T47D (cell line): ENCODE results near the gene CSH2.
"Not testable (repeated sequence)": the region's sequence is repeated elsewhere in the genome, so short reads cannot be mapped to it uniquely, and the experiment has no call there.

ENCODE experiments used
- DNase-seq, 2 experiments: peaks; one replicate each; pipeline versions ENCODE4 v3.0.0 to v3.0.0-alpha.2; 2011 to 2012; ENCODE audit warnings: low read depth in 1 of 2, low spot score in 1 of 2
- JUND ChIP-seq: IDR thresholded peaks from 2 replicates; pipeline ENCODE4 v1.6.1; 2012; ENCODE audit warnings: low read depth
- in situ Hi-C: cut with HindIII; loops from 2 replicates; pipeline ENCODE4 v1.10.0; 2016; ENCODE audit warnings: low sequenced_read_pairs, low pct_unique_long_range_greater_than_20kb

The CSH2 gene

GRCh38 chr17:63911041-63911635, 37.7 kb upstream of the CSH2 start, which contains the start of gene CSHL1:
Gene CSHL1 (minus strand): TSS chr17:63911258. CDS start chr17:63911196, 62 bp downstream.
- DNase-seq = no peak
- in situ Hi-C loops = no loop called here
- no peak for TF ChIP-seq JUND

DNA sequence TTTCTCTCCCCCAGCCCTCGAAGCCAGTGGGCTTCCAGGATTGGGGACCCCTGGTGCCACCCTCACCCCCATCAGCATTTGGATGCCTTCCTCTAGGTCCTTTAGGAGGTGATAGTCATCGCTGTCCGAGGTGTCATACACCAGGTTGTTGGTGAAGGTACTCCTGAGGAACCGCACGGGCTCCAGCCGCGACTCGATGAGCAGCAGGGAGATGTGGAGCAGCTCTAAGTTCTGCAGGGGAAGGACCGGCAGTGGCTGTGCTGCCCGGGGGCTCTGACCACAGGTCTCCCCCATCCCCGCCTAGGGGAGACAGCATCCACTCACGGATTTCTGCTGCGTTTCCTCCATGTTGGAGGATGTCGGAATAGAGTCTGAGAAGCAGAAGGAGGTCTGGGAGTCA, 36.6 kb upstream of the CSH2 start:
- no peak for TF ChIP-seq JUND
- DNase-seq = no peak
- in situ Hi-C loops = no loop called here

DNA sequence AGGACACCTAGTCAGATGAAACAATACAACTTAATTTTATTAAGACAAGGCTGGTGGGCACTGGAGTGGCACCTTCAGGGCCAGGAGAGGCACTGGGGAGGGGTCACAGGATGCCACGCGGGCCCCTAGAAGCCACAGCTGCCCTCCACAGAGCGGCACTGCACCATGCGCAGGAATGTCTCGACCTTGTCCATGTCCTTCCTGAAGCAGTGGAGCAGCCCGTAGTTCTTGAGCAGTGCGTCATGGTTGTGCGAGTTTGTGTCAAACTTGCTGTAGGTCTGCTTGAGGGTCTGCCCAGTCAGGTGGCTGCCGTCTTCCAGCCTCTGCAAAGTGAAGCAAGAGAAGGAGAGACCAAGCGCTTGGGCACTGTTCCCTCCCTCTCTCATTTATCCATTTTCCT, 36.1 kb upstream of the CSH2 start:
- in situ Hi-C loops, DNase-seq: not testable (repeated sequence)

GRCh38 chr17:63907161-63907778, 33.8 kb upstream of the CSH2 start:
- DNase-seq = peak in 1 of 2 experiments; percentile 30
- in situ Hi-C loops = not testable (repeated sequence)

DNA sequence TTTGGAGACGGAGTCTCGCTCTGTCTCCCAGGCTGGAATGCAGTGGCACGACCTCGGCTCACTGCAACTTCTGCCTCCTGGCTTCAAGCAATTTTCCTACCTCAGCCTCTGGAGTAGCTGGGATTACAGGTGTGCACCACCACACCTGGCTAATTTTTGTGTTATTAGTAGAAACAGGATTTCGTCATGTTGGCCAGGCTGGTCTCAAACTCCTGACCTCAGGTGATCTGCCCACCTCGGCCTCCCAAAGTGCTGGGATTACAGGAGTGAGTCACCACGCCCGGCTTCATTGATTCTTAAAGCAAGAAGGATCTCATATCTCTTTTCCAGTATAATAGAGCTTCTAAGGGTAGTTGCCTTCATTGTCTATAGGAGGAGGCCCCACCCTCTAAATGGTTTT, 31.3 kb upstream of the CSH2 start:
- DNase-seq, in situ Hi-C loops: not testable (repeated sequence)

- in situ Hi-C loops, DNase-seq: not testable (repeated sequence)
Measured at GRCh38 chr17:63903787-63904201, 30.3 kb upstream of the CSH2 start.

DNA sequence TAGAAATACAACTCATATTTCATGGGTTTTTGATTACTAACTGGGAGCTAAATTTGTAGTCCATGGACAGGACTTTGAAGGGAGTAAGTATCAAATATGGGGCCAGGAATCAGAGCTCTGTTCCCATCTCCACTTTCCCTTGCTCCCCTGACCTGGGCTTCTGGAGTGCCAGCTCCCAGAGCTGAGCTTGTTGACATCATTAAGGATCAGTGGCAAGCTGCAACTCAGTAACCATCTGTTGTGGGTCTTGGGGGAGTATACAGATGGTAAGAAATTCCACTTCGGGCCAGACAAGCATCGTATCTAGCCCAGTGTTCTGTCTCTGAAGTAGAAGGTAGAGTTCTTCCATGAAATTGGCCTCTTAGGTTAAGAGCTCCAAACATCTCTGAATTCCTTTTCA, 28.5 kb upstream of the CSH2 start:
- in situ Hi-C loops, DNase-seq: not testable (repeated sequence)

- DNase-seq, in situ Hi-C loops: not testable (repeated sequence)
Measured at GRCh38 chr17:63898899-63899798, 25.7 kb upstream of the CSH2 start.

DNA sequence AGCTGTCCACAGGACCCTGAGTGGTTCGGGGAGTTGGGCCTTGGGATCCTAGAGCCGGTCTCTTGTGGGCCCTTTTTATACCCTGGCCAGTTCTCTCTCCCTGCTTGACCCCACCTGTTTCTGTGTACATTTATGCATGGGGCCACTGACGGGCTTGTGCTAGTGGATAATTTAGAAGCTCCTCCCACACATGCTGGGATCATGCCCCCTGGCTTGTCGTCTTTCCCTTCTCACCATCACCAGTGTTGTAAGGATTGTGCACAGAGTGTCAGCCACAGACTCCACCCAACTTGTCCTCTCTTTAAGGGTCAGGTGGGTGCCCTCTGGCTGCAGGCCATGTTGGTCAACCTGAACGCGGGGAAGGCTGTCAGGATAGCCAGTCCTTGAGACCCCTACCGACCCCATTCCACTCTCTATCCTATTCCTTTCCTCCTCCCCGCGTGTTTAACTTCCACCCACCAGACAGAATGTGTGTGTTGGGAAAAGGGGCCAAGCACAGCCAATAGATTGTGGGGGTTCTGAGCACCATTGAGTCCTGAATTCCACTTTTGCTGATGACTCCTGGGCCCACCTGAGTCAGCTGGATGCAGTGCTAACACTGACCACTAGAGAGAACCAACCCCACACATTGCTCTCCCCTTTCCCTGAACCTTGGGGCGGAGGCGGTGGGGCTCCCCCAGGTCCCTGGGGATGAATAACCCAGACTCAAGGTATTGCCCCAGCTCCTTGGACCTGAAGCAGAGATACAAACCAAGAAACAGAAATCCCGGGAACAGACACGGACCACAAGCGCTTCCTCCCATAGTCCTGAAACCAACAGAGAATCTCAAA, 23.3 kb upstream of the CSH2 start, which contains the start of gene CSH1:
Gene CSH1, minus strand, starts transcription at position 51 of the 831 bp plus-strand sequence. CDS start 63 bp downstream, outside the sequence.
- in situ Hi-C loops, DNase-seq: not testable (repeated sequence)

DNA sequence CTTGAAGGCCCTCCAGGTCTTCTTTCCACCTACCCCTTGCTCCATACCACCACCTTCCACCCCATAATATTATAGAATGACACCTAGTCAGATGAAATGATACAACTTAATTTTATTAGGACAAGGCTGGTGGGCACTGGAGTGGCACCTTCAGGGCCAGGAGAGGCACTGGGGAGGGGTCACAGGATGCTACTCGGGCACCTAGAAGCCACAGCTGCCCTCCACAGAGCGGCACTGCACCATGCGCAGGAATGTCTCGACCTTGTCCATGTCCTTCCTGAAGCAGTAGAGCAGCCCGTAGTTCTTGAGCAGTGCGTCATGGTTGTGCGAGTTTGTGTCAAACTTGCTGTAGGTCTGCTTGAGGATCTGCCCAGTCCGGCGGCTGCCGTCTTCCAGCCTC, 21.3 kb upstream of the CSH2 start:
- in situ Hi-C loops, DNase-seq: not testable (repeated sequence)

GRCh38 chr17:63894021-63894420, 20.5 kb upstream of the CSH2 start:
- DNase-seq, in situ Hi-C loops: not testable (repeated sequence)

GRCh38 chr17:63892316-63893037, 19.0 kb upstream of the CSH2 start:
- DNase-seq = peak in 1 of 2 experiments; percentile 38
- in situ Hi-C loops = not testable (repeated sequence)

DNA sequence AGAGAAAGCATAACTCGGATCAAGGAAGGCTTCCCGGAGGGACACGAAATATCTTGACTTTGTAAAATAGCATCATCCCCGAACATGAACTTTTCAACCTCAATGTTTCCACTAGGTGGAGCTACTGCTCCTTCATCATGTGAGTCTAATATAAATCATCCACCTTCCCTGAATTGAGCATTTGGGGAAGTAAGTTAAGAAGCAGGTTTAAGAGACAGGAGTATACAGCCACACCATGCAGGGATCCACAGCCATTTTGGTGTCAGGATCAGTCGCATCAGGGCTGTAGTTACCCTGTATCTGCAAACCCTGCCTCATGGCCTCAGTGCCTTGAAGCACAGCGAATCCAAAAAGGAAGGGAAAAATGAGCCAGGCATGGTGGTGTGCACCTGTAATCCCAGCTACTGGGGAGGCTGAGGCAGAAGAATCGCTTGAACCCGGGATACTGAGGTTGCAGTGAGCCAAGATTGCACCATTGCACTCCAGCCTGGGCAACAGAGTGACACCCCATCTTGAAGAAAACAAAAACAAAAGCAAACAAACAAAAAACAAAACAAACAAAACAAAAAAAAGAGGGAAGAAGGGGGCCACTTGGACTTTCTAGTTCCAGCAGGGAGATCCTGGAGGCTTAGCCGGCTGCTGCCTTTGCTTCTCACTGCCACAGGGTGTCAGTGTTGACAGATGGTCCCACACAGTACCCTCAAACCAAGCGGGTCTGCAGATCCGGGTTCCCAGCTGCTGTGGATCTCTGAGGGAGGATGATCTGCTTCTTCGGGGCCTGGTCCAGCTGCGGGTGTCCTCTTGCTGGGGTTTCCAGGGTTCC, 15.8 kb upstream of the CSH2 start:
- peak in 1 of 2 experiments; percentile 51 for DNase-seq
- in situ Hi-C loops = not testable (repeated sequence)

GRCh38 chr17:63885119-63885518, 11.6 kb upstream of the CSH2 start:
- DNase-seq, in situ Hi-C loops: not testable (repeated sequence)

DNA sequence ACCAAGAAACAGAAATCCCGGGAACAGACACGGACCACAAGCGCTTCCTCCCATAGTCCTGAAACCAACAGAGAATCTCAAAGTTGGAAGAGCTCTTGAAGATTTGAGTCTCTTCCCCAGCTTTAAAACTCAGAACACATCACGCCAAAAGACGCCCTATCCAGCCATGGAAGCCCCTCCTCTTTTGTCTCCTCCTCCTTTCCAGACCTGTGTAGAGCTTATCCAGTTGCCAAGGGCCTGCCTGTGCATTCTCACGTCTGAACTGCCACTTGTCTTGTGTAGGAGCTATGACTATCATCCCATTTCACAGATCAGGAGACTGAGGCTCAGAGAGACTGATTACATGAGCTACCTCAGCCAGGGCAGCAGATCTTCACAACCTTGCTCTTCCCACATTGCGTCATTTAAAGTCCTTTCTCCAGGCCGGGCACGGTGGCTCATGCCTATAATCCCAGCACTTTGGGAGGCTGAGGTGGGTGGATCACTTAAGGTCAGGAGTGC, 9.2 kb upstream of the CSH2 start:
- peak in 1 of 2 experiments; percentile 27 for DNase-seq
- in situ Hi-C loops = not testable (repeated sequence)
